HEK293 (cell line): ENCODE measurements around the gene ZNF469.

Source experiments
- CTCF ChIA-PET: fragments of 350-600 bp; formaldehyde crosslinking; extraction: SDS; loops from one replicate; lab custom pipeline; 2021; ENCODE audit warnings: antibody characterized with exemption; lab: Yijun Ruan, JAX
- POLR2A ChIA-PET: fragments of 300-600 bp; formaldehyde crosslinking; extraction: SDS; loops from one replicate; lab custom pipeline; 2020; ENCODE audit warnings: antibody characterized with exemption, inconsistent platforms; lab: Yijun Ruan, JAX
- H3K27ac ChIP-seq: fragments of 200-500 bp; sonication (Bioruptor generic); 2 replicates; pipeline ENCODE4 v1.5.1; 2014; ENCODE audit warnings: low read depth, low read length, control low read depth, inconsistent platforms; ENCODE audit errors: extremely low read depth
- H3K36me3 ChIP-seq, 2 experiments: fragments of 200-500 bp in 1 of 2; sonication (Bioruptor generic) in 1 of 2; 1 replicate in 1 of 2; 2 replicates in 1 of 2; pipeline ENCODE4 v1.5.1; 2014 to 2017; ENCODE audit warnings: inconsistent platforms in 2 of 2, low read length in 2 of 2; ENCODE audit not compliant: control insufficient read depth in 2 of 2, insufficient read depth in 1 of 2
- H3K4me1 ChIP-seq: fragments of 200-500 bp; sonication (Bioruptor generic); 2 replicates; pipeline ENCODE4 v1.5.1; 2014; ENCODE audit warnings: mild to moderate bottlenecking, low read length, inconsistent platforms; ENCODE audit not compliant: control insufficient read depth, insufficient read depth
- H3K4me3 ChIP-seq: 2 replicates; pipeline ENCODE4 v1.5.1; 2011; ENCODE audit warnings: low read depth, mild to moderate bottlenecking, control low read depth, low read length, moderate library complexity
- H3K9me3 ChIP-seq: fragments of 200-500 bp; sonication (Bioruptor generic); 2 replicates; pipeline ENCODE4 v1.5.1; 2014; ENCODE audit warnings: low read depth, low read length, inconsistent platforms; ENCODE audit not compliant: control insufficient read depth, insufficient read depth
- BCL11A ChIP-seq: fragments of 450-650 bp; formaldehyde crosslinking; IDR thresholded peaks from 2 replicates; pipeline ENCODE4 v1.5.1; 2016; ENCODE audit warnings: low read depth, missing biosample characterization, missing genetic modification characterization
- YY1 ChIP-seq: fragments of 450-650 bp; formaldehyde crosslinking; IDR thresholded peaks from 2 replicates; pipeline ENCODE4 v1.5.1; 2018; ENCODE audit warnings: missing biosample characterization, missing genetic modification characterization
- ZFP41 ChIP-seq: fragments of 450-650 bp; formaldehyde crosslinking; IDR thresholded peaks from 2 replicates; pipeline ENCODE4 v1.5.1; 2016; ENCODE audit warnings: missing biosample characterization, missing genetic modification characterization, borderline replicate concordance
- ZNF239 ChIP-seq: fragments of 450-650 bp; formaldehyde crosslinking; IDR thresholded peaks from 2 replicates; pipeline ENCODE4 v1.5.1; 2016; ENCODE audit warnings: missing biosample characterization, missing genetic modification characterization
- ZNF311 ChIP-seq: fragments of 450-650 bp; formaldehyde crosslinking; IDR thresholded peaks from 2 replicates; pipeline ENCODE4 v1.5.1; 2017; ENCODE audit warnings: missing biosample characterization, missing genetic modification characterization, borderline replicate concordance
- ZNF391 ChIP-seq: fragments of 450-650 bp; formaldehyde crosslinking; IDR thresholded peaks from 2 replicates; pipeline ENCODE4 v1.5.1; 2016; ENCODE audit warnings: low read depth, missing biosample characterization, missing genetic modification characterization, borderline replicate concordance
- ZNF530 ChIP-seq: fragments of 450-650 bp; formaldehyde crosslinking; IDR thresholded peaks from 2 replicates; pipeline ENCODE4 v1.5.1; 2016; ENCODE audit warnings: low read depth, missing biosample characterization, missing genetic modification characterization
- ZNF677 ChIP-seq: fragments of 450-650 bp; IDR thresholded peaks from 2 replicates; pipeline ENCODE4 v1.5.0; 2018; ENCODE audit warnings: missing biosample characterization, mild to moderate bottlenecking, missing genetic modification characterization, moderate library complexity
- ZNF707 ChIP-seq: fragments of 450-650 bp; formaldehyde crosslinking; IDR thresholded peaks from 2 replicates; pipeline ENCODE4 v1.5.1; 2016; ENCODE audit warnings: missing biosample characterization, missing genetic modification characterization
- ZNF768 ChIP-seq: fragments of 450-650 bp; formaldehyde crosslinking; IDR thresholded peaks from 2 replicates; pipeline ENCODE4 v1.5.1; 2018; ENCODE audit warnings: missing biosample characterization, mild to moderate bottlenecking, missing genetic modification characterization
- ZNF776 ChIP-seq: fragments of 450-650 bp; formaldehyde crosslinking; IDR thresholded peaks from 2 replicates; pipeline ENCODE4 v1.5.0; 2017; ENCODE audit warnings: missing biosample characterization, missing genetic modification characterization, borderline replicate concordance
- ZNF777 ChIP-seq: fragments of 450-650 bp; formaldehyde crosslinking; IDR thresholded peaks from 2 replicates; pipeline ENCODE4 v1.5.1; 2017; ENCODE audit warnings: missing biosample characterization, missing genetic modification characterization, borderline replicate concordance
- TF ChIP-seq, protein P1 (sequence below): fragments of 450-650 bp; formaldehyde crosslinking; IDR thresholded peaks from 2 replicates; pipeline ENCODE4 v1.5.1; 2016; ENCODE audit warnings: missing biosample characterization, missing genetic modification characterization
- TF ChIP-seq, protein P2 (sequence below): fragments of 450-650 bp; formaldehyde crosslinking; IDR thresholded peaks from 2 replicates; pipeline ENCODE4 v1.5.1; 2017; ENCODE audit warnings: missing biosample characterization, missing genetic modification characterization
- TF ChIP-seq, protein P3 (sequence below): fragments of 450-650 bp; IDR thresholded peaks from 2 replicates; pipeline ENCODE4 v1.5.1; 2018; ENCODE audit warnings: missing biosample characterization, missing genetic modification characterization
- TF ChIP-seq, protein P4 (sequence below): fragments of 450-650 bp; formaldehyde crosslinking; optimal IDR thresholded peaks from 2 replicates; pipeline ENCODE3; 2016; ENCODE audit warnings: missing biosample characterization, mild to moderate bottlenecking, missing genetic modification characterization

Gene ZNF469

DNA sequence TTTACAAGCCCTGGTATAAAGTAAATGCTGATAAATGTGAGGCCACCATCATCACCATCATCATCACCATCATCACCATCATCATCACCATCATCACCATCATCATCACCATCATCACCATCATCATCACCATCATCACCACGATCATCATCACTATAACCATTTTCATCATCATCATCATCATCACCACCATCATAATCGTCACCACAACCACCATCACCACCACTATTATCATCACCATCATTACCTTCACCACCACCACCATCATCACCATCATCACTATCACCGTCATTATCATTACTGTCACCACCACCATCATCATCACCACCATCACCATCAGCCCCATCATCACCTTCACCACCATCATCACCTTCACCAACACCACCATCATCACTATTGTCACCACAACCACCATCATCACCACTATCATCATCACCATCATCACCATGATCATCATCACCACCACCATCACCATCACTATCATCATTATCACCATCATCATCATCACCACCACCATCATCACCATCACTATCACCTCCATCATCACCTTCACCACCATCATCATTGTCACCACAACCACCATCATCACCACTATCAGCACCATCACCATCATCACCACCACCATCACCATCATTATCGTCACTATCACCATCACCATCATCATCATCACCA, 16.6 kb upstream of the ZNF469 start (continued):
- TF ChIP-seq ZNF677 (tag by site-specific recombination), result no peak
- TF ChIP-seq ZNF530 (tag by site-specific recombination), result no peak
- no peak for TF ChIP-seq ZNF768 (tag by site-specific recombination)
- no peak for TF ChIP-seq BCL11A (tag by site-specific recombination)
- TF ChIP-seq ZNF239, result peak; percentile 22; the same call in 1 of the 2 replicates
- no peak for TF ChIP-seq ZFP41

DNA sequence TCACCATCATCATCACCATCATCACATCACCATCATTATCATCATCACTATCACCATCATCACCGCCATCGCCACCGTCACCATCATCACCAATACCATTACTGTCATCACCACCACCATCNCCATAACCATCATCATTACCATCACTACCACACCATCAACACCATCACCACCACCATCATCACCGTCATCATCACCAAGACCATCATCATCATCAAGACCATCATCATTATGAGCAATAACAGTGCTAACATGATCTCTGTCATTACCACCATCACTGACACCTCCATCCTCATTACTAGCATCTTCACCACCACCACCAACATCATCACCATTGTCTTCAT, 16.1 kb upstream of the ZNF469 start:
- no peaks in the 10 kb centered on the region for H3K36me3 ChIP-seq
- CTCF ChIA-PET, result no interaction called here
- no peak overlapping the region for H3K27ac ChIP-seq
- TF ChIP-seq ZNF776 (peak; percentile 57; the same call in 1 of the 2 replicates), ZNF311 (tag by site-specific recombination) (peak; percentile 76; the same call in 1 of the 2 replicates), YY1 (tag by site-specific recombination) (no peak), ZNF777 (tag by site-specific recombination) (0 out of 2 replicates have a peak, but pooled peaks have one; percentile 37)
- TF ChIP-seq, protein P1, sequence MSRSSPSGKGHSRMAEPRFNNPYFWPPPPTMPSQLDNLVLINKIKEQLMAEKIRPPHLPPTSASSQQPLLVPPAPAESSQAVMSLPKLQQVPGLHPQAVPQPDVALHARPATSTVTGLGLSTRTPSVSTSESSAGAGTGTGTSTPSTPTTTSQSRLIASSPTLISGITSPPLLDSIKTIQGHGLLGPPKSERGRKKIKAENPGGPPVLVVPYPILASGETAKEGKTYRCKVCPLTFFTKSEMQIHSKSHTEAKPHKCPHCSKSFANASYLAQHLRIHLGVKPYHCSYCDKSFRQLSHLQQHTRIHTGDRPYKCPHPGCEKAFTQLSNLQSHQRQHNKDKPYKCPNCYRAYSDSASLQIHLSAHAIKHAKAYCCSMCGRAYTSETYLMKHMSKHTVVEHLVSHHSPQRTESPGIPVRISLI, result no peak
- TF ChIP-seq, protein P2, sequence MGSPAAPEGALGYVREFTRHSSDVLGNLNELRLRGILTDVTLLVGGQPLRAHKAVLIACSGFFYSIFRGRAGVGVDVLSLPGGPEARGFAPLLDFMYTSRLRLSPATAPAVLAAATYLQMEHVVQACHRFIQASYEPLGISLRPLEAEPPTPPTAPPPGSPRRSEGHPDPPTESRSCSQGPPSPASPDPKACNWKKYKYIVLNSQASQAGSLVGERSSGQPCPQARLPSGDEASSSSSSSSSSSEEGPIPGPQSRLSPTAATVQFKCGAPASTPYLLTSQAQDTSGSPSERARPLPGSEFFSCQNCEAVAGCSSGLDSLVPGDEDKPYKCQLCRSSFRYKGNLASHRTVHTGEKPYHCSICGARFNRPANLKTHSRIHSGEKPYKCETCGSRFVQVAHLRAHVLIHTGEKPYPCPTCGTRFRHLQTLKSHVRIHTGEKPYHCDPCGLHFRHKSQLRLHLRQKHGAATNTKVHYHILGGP (tag by site-specific recombination), result peak; percentile 49; the same call in 1 of the 2 replicates
- TF ChIP-seq, protein P3, sequence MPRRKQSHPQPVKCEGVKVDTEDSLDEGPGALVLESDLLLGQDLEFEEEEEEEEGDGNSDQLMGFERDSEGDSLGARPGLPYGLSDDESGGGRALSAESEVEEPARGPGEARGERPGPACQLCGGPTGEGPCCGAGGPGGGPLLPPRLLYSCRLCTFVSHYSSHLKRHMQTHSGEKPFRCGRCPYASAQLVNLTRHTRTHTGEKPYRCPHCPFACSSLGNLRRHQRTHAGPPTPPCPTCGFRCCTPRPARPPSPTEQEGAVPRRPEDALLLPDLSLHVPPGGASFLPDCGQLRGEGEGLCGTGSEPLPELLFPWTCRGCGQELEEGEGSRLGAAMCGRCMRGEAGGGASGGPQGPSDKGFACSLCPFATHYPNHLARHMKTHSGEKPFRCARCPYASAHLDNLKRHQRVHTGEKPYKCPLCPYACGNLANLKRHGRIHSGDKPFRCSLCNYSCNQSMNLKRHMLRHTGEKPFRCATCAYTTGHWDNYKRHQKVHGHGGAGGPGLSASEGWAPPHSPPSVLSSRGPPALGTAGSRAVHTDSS (tag by site-specific recombination), result peak; percentile 89
- no peak overlapping the region for H3K4me3 ChIP-seq
- no peaks in the 10 kb centered on the region for H3K4me1 ChIP-seq
- no peaks in the 10 kb centered on the region for H3K9me3 ChIP-seq
- POLR2A ChIA-PET, result no interaction called here

DNA sequence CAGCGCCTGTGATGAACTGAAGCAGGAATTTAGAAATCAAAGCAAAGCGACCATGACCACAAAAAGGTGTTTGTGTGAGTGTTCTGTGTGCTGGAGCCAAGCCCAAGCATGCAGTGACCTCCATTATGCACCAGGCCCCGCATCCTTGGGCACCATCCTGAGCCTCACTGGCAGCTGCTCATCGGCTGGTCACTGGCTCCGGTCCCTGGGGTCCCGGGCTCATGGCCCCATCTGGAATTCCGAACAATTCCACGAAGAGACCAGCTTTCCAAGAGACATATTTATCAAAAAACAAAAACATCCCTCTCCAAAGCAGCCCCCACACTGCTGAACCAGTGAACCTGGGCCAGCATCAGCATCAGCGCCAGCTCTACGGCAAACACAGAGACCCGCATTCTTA, 15.2 kb upstream of the ZNF469 start:
- Histone ChIP-seq H3K4me3 (no peak overlapping the region), H3K36me3 (no peaks in the 10 kb centered on the region), H3K27ac (no peak overlapping the region), H3K9me3 (no peaks in the 10 kb centered on the region), H3K4me1 (no peaks in the 10 kb centered on the region)
- ChIA-PET CTCF (interaction anchor here (0.6 kb wide), 1 partner anchor 194 kb away, joined by 3 read pairs; no protein-coding TSS in a partner anchor), POLR2A (no interaction called here)
- TF ChIP-seq, protein P4, sequence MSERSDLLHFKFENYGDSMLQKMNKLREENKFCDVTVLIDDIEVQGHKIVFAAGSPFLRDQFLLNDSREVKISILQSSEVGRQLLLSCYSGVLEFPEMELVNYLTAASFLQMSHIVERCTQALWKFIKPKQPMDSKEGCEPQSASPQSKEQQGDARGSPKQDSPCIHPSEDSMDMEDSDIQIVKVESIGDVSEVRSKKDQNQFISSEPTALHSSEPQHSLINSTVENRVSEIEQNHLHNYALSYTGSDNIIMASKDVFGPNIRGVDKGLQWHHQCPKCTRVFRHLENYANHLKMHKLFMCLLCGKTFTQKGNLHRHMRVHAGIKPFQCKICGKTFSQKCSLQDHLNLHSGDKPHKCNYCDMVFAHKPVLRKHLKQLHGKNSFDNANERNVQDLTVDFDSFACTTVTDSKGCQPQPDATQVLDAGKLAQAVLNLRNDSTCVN (tag by site-specific recombination), result no peak
- no peak for TF ChIP-seq ZNF391
- TF ChIP-seq ZNF707 (tag by site-specific recombination), result no peak
